ENCODE results near the gene PAX5.
"Not testable (repeated sequence)": the region's sequence is repeated elsewhere in the genome, so short reads cannot be mapped to it uniquely, and the experiment has no call there.

DNA sequence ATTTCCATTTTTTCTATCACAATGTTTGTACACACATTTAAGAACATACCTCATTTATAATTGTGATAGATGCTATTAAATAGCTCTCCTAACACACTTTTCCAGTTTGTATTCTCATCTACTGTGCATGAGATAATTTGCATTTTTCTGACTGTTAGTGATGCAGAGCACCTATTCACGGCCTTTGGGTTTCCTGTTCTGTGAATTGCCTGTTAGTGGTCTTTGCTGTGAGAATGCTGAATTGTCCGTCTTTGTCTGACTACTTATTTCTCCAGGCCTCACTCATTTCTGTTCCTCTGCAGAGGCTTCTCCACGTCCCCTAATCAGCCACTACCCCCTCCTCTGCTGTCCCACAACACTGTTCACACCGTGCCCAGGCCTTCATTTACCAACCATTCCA, 40.7 kb upstream of the PAX5 start:
- not testable (repeated sequence) for TF ChIP-seq POLR2A (IDR thresholded peaks at IDR 0.05)
- TF ChIP-seq, protein P1, sequence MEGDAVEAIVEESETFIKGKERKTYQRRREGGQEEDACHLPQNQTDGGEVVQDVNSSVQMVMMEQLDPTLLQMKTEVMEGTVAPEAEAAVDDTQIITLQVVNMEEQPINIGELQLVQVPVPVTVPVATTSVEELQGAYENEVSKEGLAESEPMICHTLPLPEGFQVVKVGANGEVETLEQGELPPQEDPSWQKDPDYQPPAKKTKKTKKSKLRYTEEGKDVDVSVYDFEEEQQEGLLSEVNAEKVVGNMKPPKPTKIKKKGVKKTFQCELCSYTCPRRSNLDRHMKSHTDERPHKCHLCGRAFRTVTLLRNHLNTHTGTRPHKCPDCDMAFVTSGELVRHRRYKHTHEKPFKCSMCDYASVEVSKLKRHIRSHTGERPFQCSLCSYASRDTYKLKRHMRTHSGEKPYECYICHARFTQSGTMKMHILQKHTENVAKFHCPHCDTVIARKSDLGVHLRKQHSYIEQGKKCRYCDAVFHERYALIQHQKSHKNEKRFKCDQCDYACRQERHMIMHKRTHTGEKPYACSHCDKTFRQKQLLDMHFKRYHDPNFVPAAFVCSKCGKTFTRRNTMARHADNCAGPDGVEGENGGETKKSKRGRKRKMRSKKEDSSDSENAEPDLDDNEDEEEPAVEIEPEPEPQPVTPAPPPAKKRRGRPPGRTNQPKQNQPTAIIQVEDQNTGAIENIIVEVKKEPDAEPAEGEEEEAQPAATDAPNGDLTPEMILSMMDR (IDR thresholded peaks at IDR 0.05): not testable (repeated sequence)

Data from ovary (tissue), 3 donors.